A549 (cell line): ENCODE measurements around the gene REXO4. TPM values are rescaled to one million over a fixed set of nuclear protein-coding genes. Genes with fewer than 3 reads are reported as not detected.

Experiments used
- ATAC-seq, 2 experiments: fragments of 200-7000 bp in 1 of 2; fragments of >200 bp in 1 of 2; cut with Nextera tagmentation in 1 of 2; cut with Tn5 transposase in 1 of 2; 3 replicates each; pipeline versions ENCODE4 v1.8.0 to v1.9.1; 2018 to 2020; ENCODE audit warnings: mild to moderate bottlenecking in 1 of 2, moderate library complexity in 1 of 2
- CTCF ChIA-PET: fragments of 300-600 bp; sonication (Branson Sonifier 250); formaldehyde crosslinking; extraction: SDS; loops from one replicate; lab custom pipeline; 2021; ENCODE audit warnings: antibody characterized with exemption, inconsistent platforms; lab: Yijun Ruan, JAX
- POLR2A ChIA-PET: fragments of 350-600 bp; formaldehyde crosslinking; extraction: SDS; loops from one replicate; lab custom pipeline; 2021; ENCODE audit warnings: antibody characterized with exemption, inconsistent platforms; lab: Yijun Ruan, JAX
- DNase-seq, 2 experiments: peaks; one replicate each; pipeline versions ENCODE4 v3.0.0 to v3.0.0-alpha.2; 2011 to 2016; ENCODE audit warnings: low read depth in 1 of 2, low spot score in 1 of 2
- FAIRE-seq: peaks from 2 replicates; lab custom pipeline; 2011; peaks lifted over from hg19 to GRCh38; lab: Jason Lieb, UNC
- H3K27ac ChIP-seq, 2 experiments: fragments of >200 bp; sonication (Bioruptor Twin); formaldehyde crosslinking; 3 replicates each; pipeline ENCODE4 v1.5.1; 2016 to 2017
- H3K4me1 ChIP-seq: fragments of >200 bp; sonication (Bioruptor Twin); formaldehyde crosslinking; 3 replicates; pipeline ENCODE4 v1.6.1; 2016
- H3K4me2 ChIP-seq: fragments of >200 bp; sonication (Bioruptor Twin); formaldehyde crosslinking; 3 replicates; pipeline ENCODE4 v1.6.1; 2016
- H3K4me3 ChIP-seq: fragments of >200 bp; sonication (Bioruptor Twin); formaldehyde crosslinking; 3 replicates; pipeline ENCODE4 v1.5.1; 2016
- H3K9me3 ChIP-seq: fragments of >200 bp; sonication (Bioruptor Twin); formaldehyde crosslinking; 3 replicates; pipeline ENCODE4 v1.6.1; 2016
- ATOH8 ChIP-seq: fragments of 250-450 bp; sonication (Bioruptor Pico); IDR thresholded peaks from 2 replicates; pipeline ENCODE4 v1.5.0; 2020; ENCODE audit warnings: low read depth, mild to moderate bottlenecking, moderate library complexity
- CHD2 ChIP-seq: fragments of 150-350 bp; IDR thresholded peaks from 2 replicates; pipeline ENCODE4 v1.6.1; 2014; ENCODE audit warnings: low read length; ENCODE audit not compliant: partially characterized antibody
- ESRRA ChIP-seq: fragments of 150-350 bp; IDR thresholded peaks from 2 replicates; pipeline ENCODE4 v1.6.1; 2014; ENCODE audit warnings: mild to moderate bottlenecking, low read length, borderline replicate concordance
- HOXB5 ChIP-seq: fragments of 250-450 bp; sonication (Bioruptor Pico); IDR thresholded peaks from 2 replicates; pipeline ENCODE4 v1.5.0; 2020; ENCODE audit warnings: mild to moderate bottlenecking, moderate library complexity
- JUN ChIP-seq, 2 experiments: fragments of >200 bp; sonication (Bioruptor Twin); formaldehyde crosslinking; IDR thresholded peaks; 2 replicates in 1 of 2; 3 replicates in 1 of 2; pipeline ENCODE4 v1.6.1; 2016 to 2017
- JUNB ChIP-seq: fragments of >200 bp; sonication (Bioruptor Twin); formaldehyde crosslinking; IDR thresholded peaks from 2 replicates; pipeline ENCODE4 v1.6.1; 2016
- KDM1A ChIP-seq: fragments of 200-600 bp; sonication (generic); IDR thresholded peaks from 2 replicates; pipeline ENCODE4 v1.6.1; 2016; ENCODE audit warnings: low read depth, mild to moderate bottlenecking
- MAFK ChIP-seq: fragments of 450-650 bp; IDR thresholded peaks from 2 replicates; pipeline ENCODE4 v1.6.1; 2014; ENCODE audit not compliant: partially characterized antibody
- MAZ ChIP-seq: fragments of 150-350 bp; IDR thresholded peaks from 2 replicates; pipeline ENCODE4 v1.6.1; 2014; ENCODE audit warnings: antibody characterized with exemption, low read depth, low read length, borderline replicate concordance
- MYC ChIP-seq: IDR thresholded peaks from 2 replicates; pipeline ENCODE4 v1.6.1; 2012; ENCODE audit warnings: mild to moderate bottlenecking, inconsistent platforms, low read length, improper control_type of control experiment, borderline replicate concordance
- NPAS2 ChIP-seq: fragments of 250-450 bp; sonication (Bioruptor Pico); IDR thresholded peaks from 2 replicates; pipeline ENCODE4 v1.8.0; 2022; ENCODE audit warnings: mild to moderate bottlenecking, moderate library complexity, borderline replicate concordance
- PBX3 ChIP-seq: IDR thresholded peaks from 2 replicates; pipeline ENCODE4 v1.6.1; 2012
- POLR2A ChIP-seq: IDR thresholded peaks from 2 replicates; pipeline ENCODE4 v1.6.1; 2012; ENCODE audit warnings: mild to moderate bottlenecking, low read length
- RARB ChIP-seq: fragments of 250-450 bp; sonication (Bioruptor Pico); IDR thresholded peaks from 2 replicates; pipeline ENCODE4 v1.8.0; 2021; ENCODE audit warnings: mild to moderate bottlenecking, moderate library complexity
- SMC3 ChIP-seq: fragments of >200 bp; sonication (Bioruptor Twin); formaldehyde crosslinking; IDR thresholded peaks from 3 replicates; pipeline ENCODE4 v1.6.1; 2018; ENCODE audit warnings: inconsistent platforms
- TFCP2L1 ChIP-seq: fragments of 250-450 bp; sonication (Bioruptor Pico); IDR thresholded peaks from 2 replicates; pipeline ENCODE4 v1.5.0; 2021; ENCODE audit warnings: mild to moderate bottlenecking
- ZNF302 ChIP-seq: fragments of 250-450 bp; sonication (Bioruptor Pico); IDR thresholded peaks from 2 replicates; pipeline ENCODE4 v1.9.0; 2021; ENCODE audit warnings: inconsistent platforms, mild to moderate bottlenecking, moderate library complexity
- whole genome bisulfite sequencing: methylation state at CpG from one replicate; pipeline ENCODE4 v1.1.6; 2017; ENCODE audit errors: missing lambda C conversion rate; 5-methylcytosine and 5-hydroxymethylcytosine counted together
- polyA plus RNA-seq, 4 experiments: library from polyadenylated mRNA; depleted of rRNA in 3 of 4; stranded (reverse); fragments of >200 nt; fragmentation: RNase III in 1 of 4; extraction: RNeasy Plus Mini Kit Qiagen cat#74134 plus additional on column Dnase treatment in 1 of 4; gene quantifications; 2 replicates in 3 of 4; 3 replicates in 1 of 4; pipeline ENCODE4 v1.2.3, GENCODE V29; 2011 to 2017
- TF ChIP-seq, protein P1 (sequence below): IDR thresholded peaks from 2 replicates; pipeline ENCODE4 v1.6.1; 2012; ENCODE audit warnings: low read depth, borderline replicate concordance
- TF ChIP-seq, protein P2 (sequence below): fragments of >200 bp; sonication (Bioruptor Twin); formaldehyde crosslinking; IDR thresholded peaks from 3 replicates; pipeline ENCODE4 v1.5.1; 2016
- TF ChIP-seq, protein P3 (sequence below): fragments of 250-450 bp; sonication (Bioruptor Pico); IDR thresholded peaks from 2 replicates; pipeline ENCODE4 v1.5.0; 2021; ENCODE audit warnings: mild to moderate bottlenecking, moderate library complexity, borderline replicate concordance
- TF ChIP-seq, protein P4 (sequence below): fragments of 450-650 bp; IDR thresholded peaks from 2 replicates; pipeline ENCODE4 v1.6.1; 2014; ENCODE audit warnings: antibody characterized with exemption

Gene REXO4
- polyA plus RNA-seq, 2 of the 4 experiments (the other 2 are of a cell fraction) = 25.8 to 31.0 TPM

- FAIRE-seq (no peak), DNase-seq (no peak), ATAC-seq (no peak)
- no peaks in the 10 kb centered on the region for H3K9me3 ChIP-seq
- TF ChIP-seq, protein P1, sequence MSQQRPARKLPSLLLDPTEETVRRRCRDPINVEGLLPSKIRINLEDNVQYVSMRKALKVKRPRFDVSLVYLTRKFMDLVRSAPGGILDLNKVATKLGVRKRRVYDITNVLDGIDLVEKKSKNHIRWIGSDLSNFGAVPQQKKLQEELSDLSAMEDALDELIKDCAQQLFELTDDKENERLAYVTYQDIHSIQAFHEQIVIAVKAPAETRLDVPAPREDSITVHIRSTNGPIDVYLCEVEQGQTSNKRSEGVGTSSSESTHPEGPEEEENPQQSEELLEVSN = no peak
- no peak for TF ChIP-seq SMC3
- no peak for TF ChIP-seq NPAS2 (CRISPR knock-in tag)
- no peak for TF ChIP-seq CHD2
- no peak for TF ChIP-seq RARB (CRISPR knock-in tag)
- TF ChIP-seq, protein P2, sequence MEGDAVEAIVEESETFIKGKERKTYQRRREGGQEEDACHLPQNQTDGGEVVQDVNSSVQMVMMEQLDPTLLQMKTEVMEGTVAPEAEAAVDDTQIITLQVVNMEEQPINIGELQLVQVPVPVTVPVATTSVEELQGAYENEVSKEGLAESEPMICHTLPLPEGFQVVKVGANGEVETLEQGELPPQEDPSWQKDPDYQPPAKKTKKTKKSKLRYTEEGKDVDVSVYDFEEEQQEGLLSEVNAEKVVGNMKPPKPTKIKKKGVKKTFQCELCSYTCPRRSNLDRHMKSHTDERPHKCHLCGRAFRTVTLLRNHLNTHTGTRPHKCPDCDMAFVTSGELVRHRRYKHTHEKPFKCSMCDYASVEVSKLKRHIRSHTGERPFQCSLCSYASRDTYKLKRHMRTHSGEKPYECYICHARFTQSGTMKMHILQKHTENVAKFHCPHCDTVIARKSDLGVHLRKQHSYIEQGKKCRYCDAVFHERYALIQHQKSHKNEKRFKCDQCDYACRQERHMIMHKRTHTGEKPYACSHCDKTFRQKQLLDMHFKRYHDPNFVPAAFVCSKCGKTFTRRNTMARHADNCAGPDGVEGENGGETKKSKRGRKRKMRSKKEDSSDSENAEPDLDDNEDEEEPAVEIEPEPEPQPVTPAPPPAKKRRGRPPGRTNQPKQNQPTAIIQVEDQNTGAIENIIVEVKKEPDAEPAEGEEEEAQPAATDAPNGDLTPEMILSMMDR = no peak
- TF ChIP-seq JUNB = no peak
- TF ChIP-seq MYC = no peak
- no peak for TF ChIP-seq PBX3
- no peak for TF ChIP-seq KDM1A
- no peak for TF ChIP-seq TFCP2L1 (CRISPR knock-in tag)
- TF ChIP-seq, protein P3, sequence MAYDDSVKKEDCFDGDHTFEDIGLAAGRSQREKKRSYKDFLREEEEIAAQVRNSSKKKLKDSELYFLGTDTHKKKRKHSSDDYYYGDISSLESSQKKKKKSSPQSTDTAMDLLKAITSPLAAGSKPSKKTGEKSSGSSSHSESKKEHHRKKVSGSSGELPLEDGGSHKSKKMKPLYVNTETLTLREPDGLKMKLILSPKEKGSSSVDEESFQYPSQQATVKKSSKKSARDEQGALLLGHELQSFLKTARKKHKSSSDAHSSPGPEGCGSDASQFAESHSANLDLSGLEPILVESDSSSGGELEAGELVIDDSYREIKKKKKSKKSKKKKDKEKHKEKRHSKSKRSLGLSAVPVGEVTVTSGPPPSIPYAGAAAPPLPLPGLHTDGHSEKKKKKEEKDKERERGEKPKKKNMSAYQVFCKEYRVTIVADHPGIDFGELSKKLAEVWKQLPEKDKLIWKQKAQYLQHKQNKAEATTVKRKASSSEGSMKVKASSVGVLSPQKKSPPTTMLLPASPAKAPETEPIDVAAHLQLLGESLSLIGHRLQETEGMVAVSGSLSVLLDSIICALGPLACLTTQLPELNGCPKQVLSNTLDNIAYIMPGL (CRISPR knock-in tag) = no peak
- TF ChIP-seq HOXB5 (CRISPR knock-in tag) = no peak
- no peak for TF ChIP-seq ATOH8
- no peak for TF ChIP-seq POLR2A
- no peak overlapping the region for H3K4me2 ChIP-seq
- H3K4me3 ChIP-seq = no peak overlapping the region
- peaks cover 5% of the 10 kb centered on the region; the same call in 1 of the 3 replicates for H3K4me1 ChIP-seq
- CTCF ChIA-PET = interaction anchor here (0.6 to 2.2 kb wide), 9 partner anchors 8 to 215 kb away, joined by 3 to 9 read pairs (median 4); partner anchors contain the start of genes MED22 and RPL7A
- POLR2A ChIA-PET = interaction anchor here (0.8 to 1.4 kb wide), 2 partner anchors 14 to 15 kb away, joined by 3 to 8 read pairs; partner anchors contain the start of genes MED22 and RPL7A
- H3K27ac ChIP-seq = no peak overlapping the region
- 91% methylated on average over 13 of the region's 15 CpGs for WGBS
Measured at GRCh38 chr9:133362359-133363044, 55.3 kb downstream of the REXO4 start.

DNA sequence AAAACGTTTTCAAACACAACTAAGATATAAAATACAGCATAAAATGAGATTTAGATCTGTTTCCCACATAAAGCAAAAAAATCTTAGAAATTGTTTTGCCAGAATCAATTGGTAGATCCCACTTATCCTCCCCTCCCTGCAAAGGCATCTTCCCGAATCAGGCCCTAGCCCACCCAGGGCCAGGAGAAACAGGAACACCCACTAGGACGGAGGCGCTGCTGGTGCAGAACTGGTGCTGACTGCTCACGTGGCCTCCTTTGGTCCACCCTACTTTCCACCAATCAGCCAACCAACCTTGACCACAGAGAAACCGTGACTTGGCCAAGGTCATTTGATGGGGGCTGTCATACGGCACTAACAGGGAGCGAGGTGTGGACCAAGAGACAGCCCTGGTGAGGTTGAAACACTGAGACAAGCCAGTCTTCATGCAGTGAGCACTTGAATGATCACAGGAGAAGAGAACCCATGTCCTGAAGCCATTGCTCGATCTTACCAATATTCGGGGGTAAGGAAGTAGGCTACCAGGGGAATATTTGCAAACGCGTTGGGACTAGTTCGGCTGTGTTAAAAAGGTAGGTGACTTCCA is 56.2 kb downstream of the REXO4 start:
- no peak for TF ChIP-seq JUNB
- TF ChIP-seq, protein P1 = no peak
- TF ChIP-seq PBX3 = no peak
- TF ChIP-seq, protein P4, sequence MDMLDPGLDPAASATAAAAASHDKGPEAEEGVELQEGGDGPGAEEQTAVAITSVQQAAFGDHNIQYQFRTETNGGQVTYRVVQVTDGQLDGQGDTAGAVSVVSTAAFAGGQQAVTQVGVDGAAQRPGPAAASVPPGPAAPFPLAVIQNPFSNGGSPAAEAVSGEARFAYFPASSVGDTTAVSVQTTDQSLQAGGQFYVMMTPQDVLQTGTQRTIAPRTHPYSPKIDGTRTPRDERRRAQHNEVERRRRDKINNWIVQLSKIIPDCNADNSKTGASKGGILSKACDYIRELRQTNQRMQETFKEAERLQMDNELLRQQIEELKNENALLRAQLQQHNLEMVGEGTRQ = no peak
- no peak for TF ChIP-seq ESRRA
- TF ChIP-seq ZNF302 (CRISPR knock-in tag) = no peak
- TF ChIP-seq MAFK = no peak
- TF ChIP-seq JUN (IDR thresholded peaks at IDR 0.05) = no peak
- TF ChIP-seq ATOH8 = no peak
- TF ChIP-seq MAZ = no peak
- ATAC-seq = no peak
- FAIRE-seq = no peak
- CTCF ChIA-PET = interaction anchor here (1.6 to 3.3 kb wide), 2 partner anchors 10 to 125 kb away, joined by 6 to 27 read pairs; no protein-coding TSS in a partner anchor
- Histone ChIP-seq H3K4me1 (peaks cover 7% of the 10 kb centered on the region; the same call in 1 of the 3 replicates), H3K4me3 (no peak overlapping the region), H3K27ac (no peak overlapping the region), H3K9me3 (no peaks in the 10 kb centered on the region), H3K4me2 (no peak overlapping the region)
- WGBS = 84% methylated on average over 13 of the region's 13 CpGs
- DNase-seq = no peak
- POLR2A ChIA-PET = interaction anchor here (1.4 kb wide), 1 partner anchor 14 kb away, joined by 8 read pairs; the partner anchor contains the start of genes MED22 and RPL7A
